CD4-positive, alpha-beta T cell treated with Interferon gamma for 1 hour (primary cell): ENCODE results near the gene RNF19B.
"Not testable (repeated sequence)": the region's sequence is repeated elsewhere in the genome, so short reads cannot be mapped to it uniquely, and the experiment has no call there.

Experiments
- DNase-seq: peaks from one replicate; pipeline ENCODE4 v3.0.0-alpha.2; 2020

Gene RNF19B

GRCh38 chr1:32964461-32965250 lies at the start of gene RNF19B:
Gene RNF19B (minus strand): TSS chr1:32964809. CDS start chr1:32964685, 124 bp downstream.
- DNase-seq = peak; percentile 96

GRCh38 chr1:33013791-33014190 lies 49.2 kb upstream of the RNF19B start:
- no peak for DNase-seq

GRCh38 chr1:33012165-33012564 lies 47.6 kb upstream of the RNF19B start:
- DNase-seq = no peak

- DNase-seq = no peak
Measured at GRCh38 chr1:33010932-33011731, 46.5 kb upstream of the RNF19B start.

GRCh38 chr1:33009561-33009960 lies 45.0 kb upstream of the RNF19B start:
- no peak for DNase-seq

GRCh38 chr1:33008051-33008914 lies 43.7 kb upstream of the RNF19B start:
- DNase-seq = no peak

- DNase-seq = peak; percentile 37
Measured at GRCh38 chr1:33007190-33008050, 42.8 kb upstream of the RNF19B start.

GRCh38 chr1:33005838-33006421 lies 41.3 kb upstream of the RNF19B start:
- no peak for DNase-seq

GRCh38 chr1:33005117-33005837 lies 40.7 kb upstream of the RNF19B start:
- DNase-seq = no peak

GRCh38 chr1:33004613-33005012 lies 40.0 kb upstream of the RNF19B start:
- no peak for DNase-seq

- no peak for DNase-seq
Measured at GRCh38 chr1:33003657-33004056, 39.0 kb upstream of the RNF19B start.

- no peak for DNase-seq
Measured at GRCh38 chr1:33002006-33002405, 37.4 kb upstream of the RNF19B start.

- no peak for DNase-seq
Measured at GRCh38 chr1:33001282-33001681, 36.7 kb upstream of the RNF19B start.

- no peak for DNase-seq
Measured at GRCh38 chr1:33000427-33001026, 35.9 kb upstream of the RNF19B start.

- DNase-seq = no peak
Measured at GRCh38 chr1:32998997-32999396, 34.4 kb upstream of the RNF19B start.

GRCh38 chr1:32998064-32998463 lies 33.5 kb upstream of the RNF19B start:
- DNase-seq = no peak

GRCh38 chr1:32997381-32997891 lies 32.8 kb upstream of the RNF19B start:
- DNase-seq = no peak

GRCh38 chr1:32993324-32993636 lies 28.7 kb upstream of the RNF19B start:
- not testable (repeated sequence) for DNase-seq

GRCh38 chr1:32992489-32993323 lies 28.1 kb upstream of the RNF19B start:
- DNase-seq = peak; percentile 87
